ENCODE measurements around the gene AOX1.

The AOX1 gene

GRCh38 chr2:200662727-200663126 is 76.9 kb downstream of the AOX1 start:
- no peak overlapping the region for H3K4me3 ChIP-seq (ENCODE audit: insufficient read depth, low read depth, low read length)
- H3K36me3 ChIP-seq (ENCODE audit: control insufficient read depth, insufficient read depth, low read length): no peaks in the 10 kb centered on the region
- no peak overlapping the region for H3K27ac ChIP-seq (ENCODE audit: insufficient read depth, low read depth, low read length, poor library complexity, severe bottlenecking)
- no peaks in the 10 kb centered on the region for H3K27me3 ChIP-seq (ENCODE audit: control insufficient read depth, insufficient read depth, low read length, poor library complexity, severe bottlenecking)
- H3K4me1 ChIP-seq (ENCODE audit: control insufficient read depth, insufficient read depth, low read length): no peaks in the 10 kb centered on the region
- WGBS, 2 experiments: 85 to 87% methylated on average over 7 of the region's 7 CpGs
- no peaks in the 10 kb centered on the region for H3K9me3 ChIP-seq (ENCODE audit: control insufficient read depth, low read length)

DNA sequence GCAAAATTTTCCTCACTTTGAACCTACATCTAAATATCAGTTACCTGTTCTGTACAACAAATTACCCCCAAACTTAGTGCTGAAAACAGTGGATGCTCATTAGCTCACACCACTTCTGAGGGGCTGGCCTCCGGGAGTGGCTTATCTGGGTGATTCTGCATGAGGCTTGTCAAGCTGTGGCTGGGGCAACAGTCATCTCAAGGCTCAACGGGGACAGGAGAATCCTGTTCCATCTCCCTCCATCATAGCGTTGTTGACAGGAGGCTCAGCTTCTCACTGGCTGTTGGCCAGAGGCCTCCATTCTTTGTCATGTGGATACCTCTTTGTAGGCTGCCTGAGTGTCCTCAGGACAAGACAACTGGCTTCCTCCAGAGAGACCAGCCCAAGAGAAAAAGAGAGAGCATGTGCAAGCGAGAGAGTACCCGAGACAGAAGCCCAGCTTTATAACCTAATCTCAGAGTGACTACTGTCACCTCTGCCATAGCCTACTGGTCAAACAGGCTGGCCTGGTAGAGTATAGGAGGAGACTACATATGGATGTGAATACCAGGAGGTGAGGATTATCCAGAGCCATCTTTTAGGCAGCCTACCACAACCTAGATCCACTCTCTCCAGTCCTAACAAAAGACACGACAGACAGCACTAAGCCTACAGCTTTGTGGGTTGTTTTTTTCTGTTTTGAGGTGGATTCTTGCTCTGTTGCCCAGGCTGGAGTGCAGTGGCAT is 79.1 kb downstream of the AOX1 start:
- 88 to 94% methylated on average over 6 of the region's 6 CpGs for WGBS, 2 experiments
- no peaks in the 10 kb centered on the region for H3K9me3 ChIP-seq (ENCODE audit: control insufficient read depth, low read length)
- H3K4me3 ChIP-seq (ENCODE audit: insufficient read depth, low read depth, low read length): no peak overlapping the region
- no peaks in the 10 kb centered on the region for H3K36me3 ChIP-seq (ENCODE audit: control insufficient read depth, insufficient read depth, low read length)
- H3K27me3 ChIP-seq (ENCODE audit: control insufficient read depth, insufficient read depth, low read length, poor library complexity, severe bottlenecking): no peaks in the 10 kb centered on the region
- H3K4me1 ChIP-seq (ENCODE audit: control insufficient read depth, insufficient read depth, low read length): no peaks in the 10 kb centered on the region
- no peak overlapping the region for H3K27ac ChIP-seq (ENCODE audit: insufficient read depth, low read depth, low read length, poor library complexity, severe bottlenecking)

DNA sequence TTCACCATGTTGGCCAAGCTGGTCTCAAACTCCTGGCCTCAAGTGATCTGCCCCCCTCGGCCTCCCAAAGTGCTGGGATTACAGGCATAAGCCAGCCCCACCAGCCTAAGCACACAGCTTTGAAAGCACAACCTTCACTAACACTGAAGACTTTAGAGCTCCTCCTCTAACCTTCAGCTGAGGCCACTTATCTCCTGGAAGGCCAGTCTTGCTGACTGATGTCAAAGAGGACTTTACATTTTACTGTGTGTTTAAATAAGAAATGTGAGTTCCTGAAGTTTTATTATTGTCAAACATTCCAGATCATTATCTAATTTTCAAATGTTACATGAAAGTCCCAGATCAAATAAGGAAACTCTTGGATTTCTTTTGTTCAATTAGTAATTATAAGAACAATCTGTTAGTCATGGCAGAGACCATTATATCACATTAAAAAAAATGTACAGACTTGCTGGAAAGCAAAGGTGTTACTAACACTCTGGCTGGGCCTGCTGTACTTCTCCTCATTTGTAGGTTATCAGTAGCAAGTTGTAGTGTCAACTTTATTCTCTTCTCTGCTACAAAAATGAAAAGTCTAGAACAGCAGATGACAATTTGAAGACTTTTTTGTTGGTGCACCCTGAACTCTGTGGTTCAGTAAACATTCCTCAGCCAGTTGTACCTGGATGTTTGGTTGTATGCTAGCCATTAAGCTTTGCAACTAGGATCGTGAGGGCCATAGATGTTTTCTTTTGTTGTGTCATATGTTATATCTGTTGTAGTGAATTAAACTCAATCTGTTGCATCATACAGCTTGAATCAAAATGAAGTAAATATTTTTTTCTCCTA is 80.0 kb downstream of the AOX1 start:
- H3K4me1 ChIP-seq (ENCODE audit: control insufficient read depth, insufficient read depth, low read length): no peaks in the 10 kb centered on the region
- H3K9me3 ChIP-seq (ENCODE audit: control insufficient read depth, low read length): no peaks in the 10 kb centered on the region
- H3K27me3 ChIP-seq (ENCODE audit: control insufficient read depth, insufficient read depth, low read length, poor library complexity, severe bottlenecking): no peaks in the 10 kb centered on the region
- no peak overlapping the region for H3K27ac ChIP-seq (ENCODE audit: insufficient read depth, low read depth, low read length, poor library complexity, severe bottlenecking)
- no peaks in the 10 kb centered on the region for H3K36me3 ChIP-seq (ENCODE audit: control insufficient read depth, insufficient read depth, low read length)
- WGBS, 2 experiments: 82 to 94% methylated on average over 2 of the region's 2 CpGs
- no peak overlapping the region for H3K4me3 ChIP-seq (ENCODE audit: insufficient read depth, low read depth, low read length)

- WGBS, 2 experiments: 85 to 89% methylated on average over 2 of the region's 3 CpGs
- H3K4me3 ChIP-seq (ENCODE audit: insufficient read depth, low read depth, low read length): no peak overlapping the region
- no peaks in the 10 kb centered on the region for H3K36me3 ChIP-seq (ENCODE audit: control insufficient read depth, insufficient read depth, low read length)
- H3K27ac ChIP-seq (ENCODE audit: insufficient read depth, low read depth, low read length, poor library complexity, severe bottlenecking): no peak overlapping the region
- no peaks in the 10 kb centered on the region for H3K9me3 ChIP-seq (ENCODE audit: control insufficient read depth, low read length)
- no peaks in the 10 kb centered on the region for H3K27me3 ChIP-seq (ENCODE audit: control insufficient read depth, insufficient read depth, low read length, poor library complexity, severe bottlenecking)
- no peaks in the 10 kb centered on the region for H3K4me1 ChIP-seq (ENCODE audit: control insufficient read depth, insufficient read depth, low read length)
Measured at GRCh38 chr2:200667413-200667812, 81.6 kb downstream of the AOX1 start.

GRCh38 chr2:200668478-200668877 is 82.7 kb downstream of the AOX1 start:
- Histone ChIP-seq H3K4me3 (ENCODE audit: insufficient read depth, low read depth, low read length) (no peak overlapping the region), H3K4me1 (ENCODE audit: control insufficient read depth, insufficient read depth, low read length) (no peaks in the 10 kb centered on the region), H3K36me3 (ENCODE audit: control insufficient read depth, insufficient read depth, low read length) (no peaks in the 10 kb centered on the region), H3K9me3 (ENCODE audit: control insufficient read depth, low read length) (no peaks in the 10 kb centered on the region), H3K27me3 (ENCODE audit: control insufficient read depth, insufficient read depth, low read length, poor library complexity, severe bottlenecking) (no peaks in the 10 kb centered on the region), H3K27ac (ENCODE audit: insufficient read depth, low read depth, low read length, poor library complexity, severe bottlenecking) (no peak overlapping the region)
- 96% methylated on average over 2 to 3 of the region's 3 CpGs for WGBS, 2 experiments

DNA sequence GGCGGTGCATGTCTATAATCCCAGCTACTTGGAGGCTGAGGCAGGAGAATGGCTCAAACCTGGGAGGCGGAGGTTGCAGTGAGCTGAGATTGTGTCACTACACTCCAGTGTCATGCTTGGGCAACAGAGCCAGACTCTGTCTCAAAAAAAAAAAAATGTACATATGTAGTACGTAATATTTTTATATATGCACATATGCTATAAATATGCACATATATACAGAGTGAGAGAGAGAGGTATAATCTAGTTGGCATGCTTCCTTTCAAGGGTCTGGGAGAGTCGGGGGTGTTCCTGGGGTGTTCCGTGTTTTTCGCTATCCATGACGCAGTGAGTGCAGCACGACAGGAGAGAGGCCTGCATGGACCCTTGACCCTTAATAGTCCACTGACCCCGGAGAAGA is 83.5 kb downstream of the AOX1 start:
- H3K27me3 ChIP-seq (ENCODE audit: control insufficient read depth, insufficient read depth, low read length, poor library complexity, severe bottlenecking): no peaks in the 10 kb centered on the region
- 95 to 98% methylated on average over 8 of the region's 9 CpGs for WGBS, 2 experiments
- H3K9me3 ChIP-seq (ENCODE audit: control insufficient read depth, low read length): no peaks in the 10 kb centered on the region
- no peak overlapping the region for H3K4me3 ChIP-seq (ENCODE audit: insufficient read depth, low read depth, low read length)
- no peak overlapping the region for H3K27ac ChIP-seq (ENCODE audit: insufficient read depth, low read depth, low read length, poor library complexity, severe bottlenecking)
- no peaks in the 10 kb centered on the region for H3K36me3 ChIP-seq (ENCODE audit: control insufficient read depth, insufficient read depth, low read length)
- H3K4me1 ChIP-seq (ENCODE audit: control insufficient read depth, insufficient read depth, low read length): no peaks in the 10 kb centered on the region

DNA sequence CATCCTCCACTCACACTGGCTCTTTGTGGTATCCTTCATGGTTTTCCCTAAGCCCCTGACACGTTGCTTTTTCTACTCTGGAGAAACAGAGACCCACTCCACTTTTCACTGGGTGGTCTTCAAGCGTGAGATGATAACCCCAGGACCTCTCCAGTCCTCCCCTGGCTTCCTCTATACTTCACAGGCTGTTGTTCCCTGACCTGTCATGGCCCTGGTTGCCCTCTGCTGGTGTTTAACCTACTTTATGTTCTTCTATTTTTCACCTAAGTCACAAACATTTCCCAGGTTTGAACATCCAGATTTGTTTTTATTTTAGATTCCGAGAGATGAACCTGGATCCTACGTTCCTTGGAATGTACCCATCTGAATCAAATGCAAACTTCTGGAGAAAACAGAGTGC is 84.5 kb downstream of the AOX1 start:
- Histone ChIP-seq H3K36me3 (ENCODE audit: control insufficient read depth, insufficient read depth, low read length) (no peaks in the 10 kb centered on the region), H3K27ac (ENCODE audit: insufficient read depth, low read depth, low read length, poor library complexity, severe bottlenecking) (no peak overlapping the region), H3K9me3 (ENCODE audit: control insufficient read depth, low read length) (no peaks in the 10 kb centered on the region), H3K27me3 (ENCODE audit: control insufficient read depth, insufficient read depth, low read length, poor library complexity, severe bottlenecking) (no peaks in the 10 kb centered on the region), H3K4me3 (ENCODE audit: insufficient read depth, low read depth, low read length) (no peak overlapping the region), H3K4me1 (ENCODE audit: control insufficient read depth, insufficient read depth, low read length) (no peaks in the 10 kb centered on the region)
- WGBS, 2 experiments: 73 to 74% methylated on average over 4 of the region's 4 CpGs

DNA sequence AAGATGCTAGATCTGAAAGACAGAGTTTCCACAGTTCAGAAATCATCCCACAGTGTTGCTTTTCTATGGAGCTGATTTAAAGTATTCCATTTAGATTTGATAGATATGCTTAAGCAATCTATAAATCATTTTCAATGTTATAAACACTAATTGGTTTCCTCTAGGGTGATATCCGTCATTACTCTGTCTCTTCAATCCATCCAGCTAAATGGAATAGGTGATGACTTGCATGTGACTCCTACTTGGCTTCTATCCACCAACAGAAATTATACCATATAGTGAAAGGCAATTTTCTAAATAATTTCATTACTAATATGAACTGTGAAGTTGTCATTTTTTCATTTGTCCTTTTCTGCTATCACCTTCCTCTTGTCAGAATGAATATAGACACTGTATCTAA is 84.9 kb downstream of the AOX1 start:
- H3K9me3 ChIP-seq (ENCODE audit: control insufficient read depth, low read length): no peaks in the 10 kb centered on the region
- H3K4me1 ChIP-seq (ENCODE audit: control insufficient read depth, insufficient read depth, low read length): no peaks in the 10 kb centered on the region
- no peak overlapping the region for H3K27ac ChIP-seq (ENCODE audit: insufficient read depth, low read depth, low read length, poor library complexity, severe bottlenecking)
- H3K4me3 ChIP-seq (ENCODE audit: insufficient read depth, low read depth, low read length): no peak overlapping the region
- WGBS, 2 experiments: 100% methylated on average over 1 of the region's 1 CpG; no CpG with 5 or more reads in 1 of the 2 experiments
- no peaks in the 10 kb centered on the region for H3K36me3 ChIP-seq (ENCODE audit: control insufficient read depth, insufficient read depth, low read length)
- H3K27me3 ChIP-seq (ENCODE audit: control insufficient read depth, insufficient read depth, low read length, poor library complexity, severe bottlenecking): no peaks in the 10 kb centered on the region

- 89 to 91% methylated on average over 5 of the region's 5 CpGs for WGBS, 2 experiments
- Histone ChIP-seq H3K9me3 (ENCODE audit: control insufficient read depth, low read length) (no peaks in the 10 kb centered on the region), H3K27ac (ENCODE audit: insufficient read depth, low read depth, low read length, poor library complexity, severe bottlenecking) (no peak overlapping the region), H3K4me3 (ENCODE audit: insufficient read depth, low read depth, low read length) (no peak overlapping the region), H3K27me3 (ENCODE audit: control insufficient read depth, insufficient read depth, low read length, poor library complexity, severe bottlenecking) (no peaks in the 10 kb centered on the region), H3K4me1 (ENCODE audit: control insufficient read depth, insufficient read depth, low read length) (no peaks in the 10 kb centered on the region), H3K36me3 (ENCODE audit: control insufficient read depth, insufficient read depth, low read length) (no peaks in the 10 kb centered on the region)
Measured at GRCh38 chr2:200673191-200673590, 87.4 kb downstream of the AOX1 start.

- Histone ChIP-seq H3K27ac (ENCODE audit: insufficient read depth, low read depth, low read length, poor library complexity, severe bottlenecking) (no peak overlapping the region), H3K4me3 (ENCODE audit: insufficient read depth, low read depth, low read length) (no peak overlapping the region), H3K4me1 (ENCODE audit: control insufficient read depth, insufficient read depth, low read length) (no peaks in the 10 kb centered on the region), H3K36me3 (ENCODE audit: control insufficient read depth, insufficient read depth, low read length) (no peaks in the 10 kb centered on the region), H3K27me3 (ENCODE audit: control insufficient read depth, insufficient read depth, low read length, poor library complexity, severe bottlenecking) (no peaks in the 10 kb centered on the region), H3K9me3 (ENCODE audit: control insufficient read depth, low read length) (no peaks in the 10 kb centered on the region)
- 84 to 88% methylated on average over 7 of the region's 7 CpGs for WGBS, 2 experiments
Measured at GRCh38 chr2:200674837-200675236, 89.0 kb downstream of the AOX1 start.

Data from ectodermal cell (in vitro differentiated cells).